NB4 (cell line): ENCODE results near the gene SPATA6L.

ENCODE experiments used
- DNase-seq: peaks from one replicate; pipeline ENCODE4 v3.0.0; 2010; ENCODE audit warnings: low read depth
- H3K4me3 ChIP-seq: one replicate; pipeline ENCODE4 v1.5.1; 2011; ENCODE audit warnings: mild to moderate bottlenecking, low read depth, low read length, moderate library complexity
- CTCF ChIP-seq: IDR thresholded peaks from one replicate; pipeline ENCODE4 v1.5.1; 2012; ENCODE audit warnings: low read depth, low read length
- MAX ChIP-seq: IDR thresholded peaks from 2 replicates; pipeline ENCODE4 v1.6.1; 2011; ENCODE audit warnings: low read depth, low read length
- MYC ChIP-seq: IDR thresholded peaks from 2 replicates; pipeline ENCODE4 v1.6.1; 2011; ENCODE audit warnings: low read depth, low read length
- POLR2A ChIP-seq: IDR thresholded peaks from 2 replicates; pipeline ENCODE4 v1.6.1; 2011; ENCODE audit warnings: mild to moderate bottlenecking; ENCODE audit not compliant: insufficient read length; ENCODE audit errors: extremely low read depth

Gene SPATA6L

GRCh38 chr9:4576448-4576847 lies 89.8 kb downstream of the SPATA6L start:
- no peak for DNase-seq
- H3K4me3 ChIP-seq: no peak overlapping the region
- TF ChIP-seq POLR2A (no peak), MYC (no peak), MAX (no peak), CTCF (no peak)

- DNase-seq: no peak
- no peak for TF ChIP-seq CTCF
- no peak for TF ChIP-seq MAX
- TF ChIP-seq MYC: no peak
- no peak for TF ChIP-seq POLR2A
- H3K4me3 ChIP-seq: no peak overlapping the region
These were observed 90.3 kb downstream of the SPATA6L start for GRCh38 chr9:4575997-4576396.

GRCh38 chr9:4574657-4575243 lies 91.5 kb downstream of the SPATA6L start:
- TF ChIP-seq CTCF (no peak), MYC (no peak), POLR2A (no peak), MAX (no peak)
- no peak for DNase-seq

GRCh38 chr9:4573634-4574389 lies 92.5 kb downstream of the SPATA6L start:
- TF ChIP-seq MAX: no peak
- no peak for TF ChIP-seq CTCF
- no peak for TF ChIP-seq POLR2A
- no peak for TF ChIP-seq MYC
- H3K4me3 ChIP-seq: no peak overlapping the region
- DNase-seq: no peak

More at GRCh38 chr9:4574657-4575243, 91.5 kb downstream of the SPATA6L start:
- H3K4me3 ChIP-seq: no peak overlapping the region

GRCh38 chr9:4573176-4573575 lies 93.1 kb downstream of the SPATA6L start:
- no peak for TF ChIP-seq POLR2A
- no peak overlapping the region for H3K4me3 ChIP-seq
- DNase-seq: no peak

GRCh38 chr9:4572184-4572826 lies 94.0 kb downstream of the SPATA6L start:
- TF ChIP-seq MAX (no peak), CTCF (no peak), MYC (no peak), POLR2A (no peak)
- H3K4me3 ChIP-seq: no peak overlapping the region
- no peak for DNase-seq
